ENCODE measurements around the gene KSR2.

Gene KSR2

GRCh38 chr12:117485984-117486839 is 482.6 kb downstream of the KSR2 start:
- H3K27me3 Mint-ChIP-seq = peaks cover 2% of the 10 kb centered on the region
- no peak for ATAC-seq (ENCODE audit: low read depth)
- DNase-seq (ENCODE audit: low spot score in 2 of 2) = no peak
- H3K36me3 Mint-ChIP-seq = no peaks in the 10 kb centered on the region
- no peak overlapping the region for H3K4me3 Mint-ChIP-seq
- H3K27ac Mint-ChIP-seq = no peak overlapping the region
- no peaks in the 10 kb centered on the region for H3K9me3 Mint-ChIP-seq
- no peaks in the 10 kb centered on the region for H3K4me1 Mint-ChIP-seq

- ATAC-seq (ENCODE audit: low read depth) = no peak
- no peaks in the 10 kb centered on the region for H3K9me3 Mint-ChIP-seq
These were observed 483.9 kb downstream of the KSR2 start for GRCh38 chr12:117484901-117485300.

GRCh38 chr12:117483501-117483900 is 485.3 kb downstream of the KSR2 start:
- Mint-ChIP-seq H3K9me3 (no peaks in the 10 kb centered on the region), H3K4me3 (no peak overlapping the region), H3K27ac (no peak overlapping the region), H3K36me3 (no peaks in the 10 kb centered on the region), H3K27me3 (no peaks in the 10 kb centered on the region), H3K4me1 (no peaks in the 10 kb centered on the region)
- DNase-seq (ENCODE audit: low spot score in 2 of 2) (no peak), ATAC-seq (ENCODE audit: low read depth) (no peak)

More at GRCh38 chr12:117484901-117485300, 483.9 kb downstream of the KSR2 start:
- DNase-seq (ENCODE audit: low spot score in 2 of 2) = no peak
- Mint-ChIP-seq H3K27ac (no peak overlapping the region), H3K27me3 (no peaks in the 10 kb centered on the region), H3K4me1 (no peaks in the 10 kb centered on the region), H3K4me3 (no peak overlapping the region), H3K36me3 (no peaks in the 10 kb centered on the region)

DNA sequence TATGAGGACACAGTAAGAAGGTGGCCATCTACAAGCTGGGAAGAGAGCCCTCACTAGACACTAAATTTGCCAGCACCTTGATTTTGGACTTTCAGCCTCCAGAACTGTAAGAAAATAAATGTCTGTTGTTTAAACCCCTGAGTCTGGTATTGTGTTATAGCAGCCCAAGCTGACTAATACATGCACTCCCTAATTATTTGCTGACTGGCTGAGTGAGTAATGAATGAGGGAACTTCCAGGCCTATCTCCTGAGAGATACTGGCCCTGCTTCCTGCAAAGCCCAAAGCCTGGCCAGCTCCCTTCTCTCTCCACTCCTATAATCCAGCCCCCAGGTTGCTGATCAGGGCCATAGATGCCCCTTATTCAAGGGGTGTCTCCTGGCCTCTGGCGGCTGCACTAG is 487.3 kb downstream of the KSR2 start:
- no peaks in the 10 kb centered on the region for H3K36me3 Mint-ChIP-seq
- no peak for DNase-seq (ENCODE audit: low spot score in 2 of 2)
- ATAC-seq (ENCODE audit: low read depth) = no peak
- no peaks in the 10 kb centered on the region for H3K9me3 Mint-ChIP-seq
- H3K27ac Mint-ChIP-seq = no peak overlapping the region
- H3K4me3 Mint-ChIP-seq = no peak overlapping the region
- no peaks in the 10 kb centered on the region for H3K4me1 Mint-ChIP-seq
- H3K27me3 Mint-ChIP-seq = no peaks in the 10 kb centered on the region

DNA sequence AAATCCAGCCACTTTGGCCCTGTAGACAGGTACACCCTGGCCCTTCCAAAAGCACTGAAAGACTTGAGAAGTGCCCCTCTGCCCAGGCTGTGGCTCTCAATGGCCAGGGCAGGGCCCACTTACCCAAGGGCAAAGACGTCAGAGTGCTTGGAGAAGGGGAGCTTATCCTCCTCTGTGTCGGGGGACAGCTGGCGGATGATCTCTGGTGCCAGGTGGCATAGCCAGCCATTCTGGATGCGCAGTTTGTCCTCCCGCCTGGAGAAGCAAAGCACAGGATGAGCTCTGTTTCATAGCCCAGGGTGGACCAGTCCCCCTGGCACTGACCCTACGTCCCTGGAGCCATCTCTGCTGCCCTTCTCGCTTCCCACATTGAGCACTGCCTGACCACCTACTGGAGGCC is 492.4 kb downstream of the KSR2 start:
- no peak for ATAC-seq (ENCODE audit: low read depth)
- no peak overlapping the region for H3K27ac Mint-ChIP-seq
- DNase-seq (ENCODE audit: low spot score in 2 of 2) = no peak
- no peak overlapping the region for H3K4me3 Mint-ChIP-seq
- no peaks in the 10 kb centered on the region for H3K27me3 Mint-ChIP-seq
- H3K4me1 Mint-ChIP-seq = no peaks in the 10 kb centered on the region
- H3K36me3 Mint-ChIP-seq = no peaks in the 10 kb centered on the region
- no peaks in the 10 kb centered on the region for H3K9me3 Mint-ChIP-seq

DNA sequence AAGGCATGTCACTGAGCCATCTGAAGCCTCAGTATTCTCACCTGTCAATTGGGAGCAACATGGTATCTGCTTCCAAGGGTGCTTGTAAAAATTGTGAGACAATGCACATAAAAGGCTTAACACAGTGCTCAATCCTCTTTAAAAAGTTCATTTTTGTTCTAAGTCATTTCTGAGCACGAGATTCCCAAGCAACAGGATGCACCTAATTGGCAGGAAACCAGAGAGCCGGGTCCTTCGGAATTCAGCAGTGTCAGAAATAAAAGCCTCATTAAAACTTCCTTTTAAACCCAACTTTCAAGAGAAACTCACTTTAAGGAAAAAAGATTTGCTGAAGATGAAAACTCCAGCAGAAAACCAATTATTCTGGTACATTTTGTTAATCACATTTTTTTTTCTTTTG is 494.9 kb downstream of the KSR2 start:
- Mint-ChIP-seq H3K4me3 (no peak overlapping the region), H3K36me3 (no peaks in the 10 kb centered on the region), H3K27ac (no peak overlapping the region), H3K4me1 (no peaks in the 10 kb centered on the region), H3K9me3 (peaks cover 3% of the 10 kb centered on the region), H3K27me3 (no peaks in the 10 kb centered on the region)
- no peak for DNase-seq (ENCODE audit: low spot score in 2 of 2)
- ATAC-seq (ENCODE audit: low read depth) = no peak

DNA sequence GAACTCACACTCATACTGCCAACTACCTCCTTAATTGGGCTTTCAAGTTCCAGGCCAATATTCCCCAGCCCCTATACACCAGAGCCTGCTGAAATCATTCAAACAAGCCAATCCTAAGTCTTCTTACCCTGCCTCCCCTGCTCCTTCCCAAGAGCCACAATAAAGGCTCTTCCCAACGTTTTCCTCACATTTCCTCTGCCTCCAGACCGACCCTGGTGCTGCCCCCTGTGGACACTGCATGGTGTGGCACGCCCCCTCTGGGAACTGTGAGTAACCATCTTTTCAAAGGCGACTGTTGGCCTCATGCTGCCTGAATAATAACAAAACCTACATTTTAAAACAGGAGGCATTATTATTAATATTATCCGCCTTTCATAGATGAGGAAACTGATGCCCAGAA is 495.8 kb downstream of the KSR2 start:
- H3K27ac Mint-ChIP-seq = no peak overlapping the region

DNA sequence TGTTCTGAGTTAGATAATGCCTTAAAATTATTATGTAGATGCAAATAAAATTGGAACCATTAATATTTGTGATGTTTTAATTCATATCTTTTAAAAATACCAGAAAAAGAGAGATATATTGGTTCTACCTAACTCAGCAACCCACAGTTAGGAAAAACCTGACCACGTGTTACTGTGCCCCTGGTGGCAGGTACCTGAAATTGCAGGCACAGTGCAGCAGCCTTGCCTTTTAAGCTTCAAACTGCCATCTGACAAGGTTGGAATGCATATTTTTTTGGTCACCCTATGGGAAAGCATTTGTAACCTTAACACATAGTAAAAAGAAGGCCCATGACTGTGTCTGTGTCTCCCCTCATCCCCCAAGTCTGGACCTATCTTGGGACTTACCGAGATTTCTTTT is 498.0 kb downstream of the KSR2 start:
- DNase-seq (ENCODE audit: low spot score in 2 of 2) = no peak
- H3K9me3 Mint-ChIP-seq = peaks cover 3% of the 10 kb centered on the region

More for the DNA sequence above, 495.8 kb downstream of the KSR2 start:
- Mint-ChIP-seq H3K36me3 (no peaks in the 10 kb centered on the region), H3K27me3 (no peaks in the 10 kb centered on the region), H3K4me3 (no peak overlapping the region), H3K4me1 (no peaks in the 10 kb centered on the region), H3K9me3 (peaks cover 3% of the 10 kb centered on the region)
- ATAC-seq (ENCODE audit: low read depth) = no peak
- no peak for DNase-seq (ENCODE audit: low spot score in 2 of 2)

DNA sequence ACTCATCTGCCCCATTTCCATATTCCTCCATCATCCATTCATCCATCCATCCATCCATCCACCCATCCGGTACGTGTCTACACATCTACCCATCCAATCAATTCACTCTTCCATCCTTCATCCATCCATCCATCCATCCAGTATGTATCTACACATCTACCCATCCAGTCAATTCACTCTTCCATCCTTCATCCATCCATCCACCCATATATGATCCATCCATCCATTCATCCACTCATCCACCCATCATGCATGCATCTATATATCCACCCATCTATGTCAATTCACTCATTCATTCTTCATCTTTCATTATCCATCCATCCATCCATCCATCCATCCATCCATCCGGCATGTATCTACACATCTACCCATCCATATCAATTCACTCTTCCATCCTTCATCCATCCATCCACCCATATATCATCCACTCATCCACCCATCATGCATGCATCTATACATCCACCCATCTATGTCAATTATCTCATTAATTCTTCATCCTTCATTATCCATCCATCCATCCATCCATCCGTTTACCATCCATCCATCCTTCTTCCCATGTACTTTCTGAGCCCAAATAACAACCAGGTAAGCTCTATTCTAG is 498.8 kb downstream of the KSR2 start:
- H3K4me1 Mint-ChIP-seq = no peaks in the 10 kb centered on the region
- H3K4me3 Mint-ChIP-seq = no peak overlapping the region
- no peaks in the 10 kb centered on the region for H3K27me3 Mint-ChIP-seq
- H3K9me3 Mint-ChIP-seq = peaks cover 3% of the 10 kb centered on the region
- ATAC-seq (ENCODE audit: low read depth) (no peak), DNase-seq (ENCODE audit: low spot score in 2 of 2) (no peak)
- no peak overlapping the region for H3K27ac Mint-ChIP-seq
- no peaks in the 10 kb centered on the region for H3K36me3 Mint-ChIP-seq

More for the DNA sequence above, 498.0 kb downstream of the KSR2 start:
- H3K27me3 Mint-ChIP-seq = no peaks in the 10 kb centered on the region
- no peak overlapping the region for H3K27ac Mint-ChIP-seq
- H3K4me3 Mint-ChIP-seq = no peak overlapping the region
- H3K4me1 Mint-ChIP-seq = no peaks in the 10 kb centered on the region
- no peaks in the 10 kb centered on the region for H3K36me3 Mint-ChIP-seq
- no peak for ATAC-seq (ENCODE audit: low read depth)

- Mint-ChIP-seq H3K36me3 (no peaks in the 10 kb centered on the region), H3K27ac (no peak overlapping the region), H3K4me3 (no peak overlapping the region), H3K4me1 (no peaks in the 10 kb centered on the region), H3K9me3 (peaks cover 3% of the 10 kb centered on the region), H3K27me3 (peaks cover 2% of the 10 kb centered on the region)
- DNase-seq (ENCODE audit: low spot score in 2 of 2) (no peak), ATAC-seq (ENCODE audit: low read depth) (no peak)
These were observed 500.8 kb downstream of the KSR2 start for GRCh38 chr12:117468016-117468415.

GRCh38 chr12:117467588-117467987 is 501.2 kb downstream of the KSR2 start:
- peaks cover 2% of the 10 kb centered on the region for H3K27me3 Mint-ChIP-seq
- H3K4me3 Mint-ChIP-seq = no peak overlapping the region
- no peaks in the 10 kb centered on the region for H3K36me3 Mint-ChIP-seq
- H3K27ac Mint-ChIP-seq = no peak overlapping the region
- no peak for DNase-seq (ENCODE audit: low spot score in 2 of 2)
- peaks cover 4% of the 10 kb centered on the region for H3K9me3 Mint-ChIP-seq
- ATAC-seq (ENCODE audit: low read depth) = no peak
- H3K4me1 Mint-ChIP-seq = no peaks in the 10 kb centered on the region

DNA sequence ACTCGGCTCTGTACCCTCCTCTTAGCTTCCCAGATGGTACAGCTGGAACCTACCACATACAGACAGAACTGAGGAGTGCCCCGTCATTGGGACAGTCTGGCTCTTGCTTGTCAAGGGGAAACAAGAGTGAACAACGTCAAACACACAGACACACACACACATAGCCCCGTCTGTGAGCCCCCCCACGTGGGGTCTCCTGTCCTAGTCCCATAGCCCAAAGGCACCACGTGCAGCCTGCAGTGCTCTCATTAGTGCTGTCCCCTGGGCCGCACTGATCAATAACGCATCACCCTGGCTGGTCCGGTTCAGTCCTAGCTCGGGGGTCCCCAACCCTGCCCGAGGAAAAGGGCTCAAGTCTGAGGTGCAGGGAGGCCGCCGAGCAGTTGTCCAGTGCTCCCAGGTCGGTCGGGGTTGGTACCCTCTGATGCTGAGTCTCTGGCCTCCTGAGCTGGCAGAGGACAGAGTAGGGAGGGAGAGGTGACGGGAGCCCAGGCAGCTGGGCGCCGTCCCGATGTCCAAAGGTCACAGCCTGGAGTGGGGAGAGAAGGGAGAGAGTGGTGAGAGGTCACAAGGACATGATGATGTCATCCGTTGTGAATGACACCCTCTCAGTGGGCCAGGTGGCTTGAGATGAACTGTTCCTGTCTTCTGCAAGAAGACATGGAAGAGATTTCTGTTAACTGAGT is 502.0 kb downstream of the KSR2 start:
- no peak overlapping the region for H3K4me3 Mint-ChIP-seq
- H3K27ac Mint-ChIP-seq = no peak overlapping the region
- ATAC-seq (ENCODE audit: low read depth) (no peak), DNase-seq (ENCODE audit: low spot score in 2 of 2) (no peak)
- H3K4me1 Mint-ChIP-seq = no peaks in the 10 kb centered on the region
- H3K27me3 Mint-ChIP-seq = peaks cover 2% of the 10 kb centered on the region
- H3K9me3 Mint-ChIP-seq = peaks cover 5% of the 10 kb centered on the region
- H3K36me3 Mint-ChIP-seq = no peaks in the 10 kb centered on the region

- Mint-ChIP-seq H3K4me3 (no peak overlapping the region), H3K27ac (no peak overlapping the region), H3K9me3 (peaks cover 2% of the 10 kb centered on the region), H3K27me3 (peaks cover 2% of the 10 kb centered on the region), H3K4me1 (no peaks in the 10 kb centered on the region), H3K36me3 (no peaks in the 10 kb centered on the region)
- no peak for DNase-seq (ENCODE audit: low spot score in 2 of 2)
- ATAC-seq (ENCODE audit: low read depth) = no peak
These were observed 507.1 kb downstream of the KSR2 start for GRCh38 chr12:117461732-117462131.

- Mint-ChIP-seq H3K9me3 (peaks cover 4% of the 10 kb centered on the region), H3K27ac (no peak overlapping the region), H3K4me1 (no peaks in the 10 kb centered on the region), H3K4me3 (no peak overlapping the region), H3K27me3 (peaks cover 5% of the 10 kb centered on the region), H3K36me3 (no peaks in the 10 kb centered on the region)
- no peak for DNase-seq (ENCODE audit: low spot score in 2 of 2)
- ATAC-seq (ENCODE audit: low read depth) = no peak
These were observed 509.6 kb downstream of the KSR2 start for GRCh38 chr12:117459229-117459628.

Measured in memory B cell (primary cell).